Eye (tissue), 1 donor: Measurements from ENCODE around the gene MED9.

Source experiments
- DNase-seq: peaks from one replicate; pipeline ENCODE4 v3.0.0-alpha.2; 2015

The MED9 gene

GRCh38 chr17:17518951-17519350 lies 42.2 kb downstream of the MED9 start:
- no peak for DNase-seq

DNA sequence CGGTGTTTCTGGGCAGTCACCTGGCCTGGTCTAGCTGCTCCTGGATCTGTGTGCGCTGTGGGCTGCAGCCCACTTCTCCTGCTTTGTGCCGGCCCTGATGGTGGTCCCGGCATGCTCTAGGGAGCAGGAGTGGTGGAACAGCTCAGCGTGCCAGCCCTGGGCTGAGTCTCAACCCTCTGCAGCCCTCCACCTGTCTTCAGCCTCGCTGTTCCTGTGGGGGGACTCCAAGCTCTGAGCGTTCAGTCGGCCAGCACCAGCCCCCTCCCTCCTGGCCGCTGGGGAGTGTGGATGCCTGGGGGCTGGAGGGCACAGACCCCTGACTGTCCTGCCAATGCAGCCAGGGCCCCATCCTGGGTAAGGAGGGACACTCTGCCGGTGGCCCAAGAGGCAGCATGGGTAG lies 43.1 kb downstream of the MED9 start:
- DNase-seq = no peak

DNA sequence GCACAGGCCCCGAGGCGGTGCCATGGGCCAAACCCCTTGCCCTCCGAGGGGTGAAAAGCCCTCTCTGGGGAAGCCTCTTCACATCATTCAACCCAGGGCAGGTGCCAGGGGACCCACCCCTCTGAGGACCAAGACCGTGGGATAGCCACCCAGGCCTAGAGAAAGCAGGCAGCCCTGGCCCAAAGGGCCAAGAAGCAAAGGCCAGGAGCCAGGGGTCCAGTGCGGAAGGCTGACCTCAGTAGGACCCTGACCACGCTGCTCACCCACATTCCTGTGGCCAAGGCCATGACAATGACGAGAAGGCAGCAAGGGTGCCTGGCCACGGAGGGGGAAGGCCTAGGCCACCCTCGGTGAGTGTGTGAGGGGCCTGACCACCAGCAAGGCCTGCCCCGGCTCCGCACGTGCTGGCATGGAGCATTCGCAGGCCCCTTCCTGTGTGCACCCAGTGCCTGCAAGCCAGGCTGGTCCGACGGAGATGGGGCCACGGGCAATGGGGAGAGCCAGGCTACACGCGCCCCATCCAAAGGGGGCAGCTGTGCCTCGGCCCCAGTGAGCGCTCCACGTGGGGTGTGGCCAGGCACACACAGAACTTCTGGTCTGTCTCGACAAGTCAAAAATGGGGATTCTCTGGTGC lies 43.9 kb downstream of the MED9 start:
- DNase-seq = no peak

DNA sequence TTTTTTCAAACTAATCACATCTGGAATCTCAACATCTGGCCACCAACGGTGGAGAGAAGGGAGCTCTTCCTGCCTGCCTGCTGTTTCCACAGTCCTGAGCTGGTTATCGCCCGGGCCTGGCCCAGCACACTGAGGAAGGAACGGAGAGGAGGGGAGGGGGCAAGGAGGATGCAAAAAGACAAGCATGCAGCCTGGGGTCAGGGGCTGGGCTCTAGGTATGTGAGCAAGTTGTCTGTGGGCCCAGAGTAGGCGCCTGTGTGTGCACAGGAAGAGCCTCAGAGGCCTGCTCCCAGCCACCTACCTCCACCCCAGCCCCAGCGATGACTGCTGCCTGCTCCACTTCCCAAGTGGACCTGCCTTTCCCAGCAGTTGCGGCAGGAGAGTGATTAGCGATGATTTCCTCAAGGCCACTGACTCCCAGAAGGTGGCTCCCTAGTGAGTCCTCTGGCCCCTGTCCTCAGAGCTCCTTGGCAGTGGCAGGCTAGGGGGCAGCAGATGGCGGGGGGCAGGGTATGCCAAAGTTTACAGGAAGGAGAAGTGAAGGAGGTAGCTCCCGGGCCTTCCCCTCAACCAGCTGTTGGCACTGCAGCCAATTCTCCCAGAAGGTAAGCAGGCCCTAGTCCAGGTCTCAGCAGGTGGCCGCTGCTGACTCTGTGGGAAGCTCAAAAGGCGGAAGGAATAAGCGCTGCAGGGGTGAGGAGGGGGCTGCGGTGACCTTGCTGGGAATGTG lies 46.4 kb downstream of the MED9 start:
- peak; percentile 52 for DNase-seq

- DNase-seq = no peak
Measured at GRCh38 chr17:17523731-17524490, 47.1 kb downstream of the MED9 start.

GRCh38 chr17:17525311-17525710 lies 48.5 kb downstream of the MED9 start:
- no peak for DNase-seq

GRCh38 chr17:17525956-17526355 lies 49.2 kb downstream of the MED9 start:
- no peak for DNase-seq

DNA sequence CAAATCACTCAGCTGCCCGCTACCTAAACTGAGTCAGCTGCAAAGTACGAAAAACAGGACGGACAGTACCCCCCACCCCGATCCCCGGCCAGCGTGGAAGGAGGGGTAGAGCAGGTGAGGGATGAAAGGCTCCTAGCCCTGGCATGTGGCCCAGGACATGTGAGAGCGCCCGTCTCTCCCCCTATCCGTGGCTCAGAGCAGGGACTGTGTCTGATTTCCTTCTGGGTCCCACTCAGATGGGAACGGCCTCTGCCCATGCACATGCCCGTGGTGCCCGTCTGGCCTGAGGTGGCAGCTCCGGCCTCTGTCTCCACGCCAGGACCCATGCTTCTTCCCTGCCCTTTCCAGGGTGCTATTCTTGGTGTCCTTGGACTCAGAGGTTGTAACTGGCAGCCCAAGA lies 49.6 kb downstream of the MED9 start:
- no peak for DNase-seq

- no peak for DNase-seq
Measured at GRCh38 chr17:17527534-17527933, 50.7 kb downstream of the MED9 start.

- no peak for DNase-seq
Measured at GRCh38 chr17:17527956-17528500, 51.2 kb downstream of the MED9 start.

- no peak for DNase-seq
Measured at GRCh38 chr17:17528696-17529652, 52.2 kb downstream of the MED9 start.

DNA sequence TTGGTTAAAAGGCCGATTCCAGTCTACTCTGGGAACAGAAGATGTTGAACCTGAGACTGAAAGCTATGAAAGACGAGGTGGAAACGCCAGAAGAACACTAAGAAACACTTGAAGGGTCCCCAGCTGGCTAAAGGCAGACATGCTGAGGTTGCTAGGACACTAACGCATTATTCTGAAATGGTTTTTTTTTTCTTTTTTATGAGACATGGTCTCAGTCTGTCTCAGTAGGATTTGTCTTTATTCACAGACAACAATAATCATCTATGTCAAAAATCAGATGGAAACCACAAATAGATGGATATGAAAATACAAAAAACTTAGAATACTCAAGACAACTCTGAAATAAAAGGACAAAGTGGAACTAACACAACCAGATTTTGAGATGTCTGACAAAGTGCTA lies 54.4 kb downstream of the MED9 start:
- peak; percentile 60 for DNase-seq

DNA sequence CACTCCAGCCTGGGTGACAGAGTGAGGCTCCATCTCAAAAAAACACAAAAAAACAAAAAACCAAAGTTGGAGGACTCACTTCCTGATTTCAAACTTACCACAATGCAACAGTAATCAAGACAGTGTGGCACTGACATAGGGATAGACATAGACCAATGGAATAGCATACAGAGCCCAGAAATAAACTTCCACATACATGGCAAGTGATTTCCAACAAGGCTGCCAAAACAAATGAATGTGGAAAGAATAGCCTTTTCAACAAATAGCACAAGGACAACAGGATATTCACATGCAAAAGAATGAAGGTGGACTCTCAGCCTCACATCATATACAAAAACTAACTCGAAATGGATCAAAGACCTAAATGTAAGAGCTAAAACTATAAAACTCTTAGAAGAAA lies 56.2 kb downstream of the MED9 start:
- DNase-seq = no peak

DNA sequence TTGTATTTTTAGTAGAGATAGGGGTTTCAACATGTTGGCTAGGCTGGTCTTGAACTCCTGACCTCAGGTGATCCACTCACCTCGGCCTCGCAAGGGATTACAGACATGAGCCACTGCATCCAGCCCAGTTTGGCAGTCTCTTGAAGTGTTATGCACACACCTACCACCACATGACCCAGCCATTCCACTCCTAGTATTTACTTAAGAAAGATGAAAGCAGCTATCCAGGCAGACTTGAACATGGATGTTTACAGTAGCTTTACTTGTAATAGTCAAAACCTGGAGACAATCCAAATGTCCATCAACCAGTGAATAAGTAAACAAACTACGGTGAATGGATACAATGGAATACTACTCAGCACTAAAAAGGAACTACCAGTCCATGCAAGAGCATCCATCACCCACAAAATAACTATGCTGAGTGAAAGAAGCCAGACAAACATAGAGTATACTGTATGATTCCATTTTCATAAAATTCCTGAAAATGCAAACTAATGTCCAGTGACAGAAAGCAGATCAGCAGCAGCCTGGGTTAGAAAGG lies 57.2 kb downstream of the MED9 start:
- no peak for DNase-seq

DNA sequence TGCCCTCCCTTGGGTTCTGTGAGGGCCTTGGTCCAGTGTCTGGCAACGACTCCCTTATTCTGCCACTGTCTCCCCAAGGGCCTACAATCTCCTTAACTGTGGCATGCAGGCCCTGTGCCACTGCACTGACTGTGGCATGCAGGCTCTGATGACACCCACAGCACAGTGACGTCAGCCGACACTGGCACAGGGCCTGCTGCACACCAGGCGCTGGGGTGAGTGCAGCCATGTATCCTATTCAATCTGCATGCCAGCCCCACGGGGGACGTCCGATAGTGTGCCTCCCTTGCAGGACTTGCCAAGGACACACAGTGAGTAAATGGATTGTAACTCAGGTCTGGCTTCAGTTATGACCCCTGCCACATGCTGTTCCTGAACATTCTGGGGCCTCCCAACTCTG lies 59.2 kb downstream of the MED9 start:
- no peak for DNase-seq

GRCh38 chr17:17536702-17537101 lies 59.9 kb downstream of the MED9 start:
- DNase-seq = no peak

GRCh38 chr17:17537311-17538099 lies 60.7 kb downstream of the MED9 start:
- no peak for DNase-seq

GRCh38 chr17:17538417-17539391 lies 61.9 kb downstream of the MED9 start:
- DNase-seq = no peak

GRCh38 chr17:17539591-17539990 lies 62.8 kb downstream of the MED9 start:
- no peak for DNase-seq

DNA sequence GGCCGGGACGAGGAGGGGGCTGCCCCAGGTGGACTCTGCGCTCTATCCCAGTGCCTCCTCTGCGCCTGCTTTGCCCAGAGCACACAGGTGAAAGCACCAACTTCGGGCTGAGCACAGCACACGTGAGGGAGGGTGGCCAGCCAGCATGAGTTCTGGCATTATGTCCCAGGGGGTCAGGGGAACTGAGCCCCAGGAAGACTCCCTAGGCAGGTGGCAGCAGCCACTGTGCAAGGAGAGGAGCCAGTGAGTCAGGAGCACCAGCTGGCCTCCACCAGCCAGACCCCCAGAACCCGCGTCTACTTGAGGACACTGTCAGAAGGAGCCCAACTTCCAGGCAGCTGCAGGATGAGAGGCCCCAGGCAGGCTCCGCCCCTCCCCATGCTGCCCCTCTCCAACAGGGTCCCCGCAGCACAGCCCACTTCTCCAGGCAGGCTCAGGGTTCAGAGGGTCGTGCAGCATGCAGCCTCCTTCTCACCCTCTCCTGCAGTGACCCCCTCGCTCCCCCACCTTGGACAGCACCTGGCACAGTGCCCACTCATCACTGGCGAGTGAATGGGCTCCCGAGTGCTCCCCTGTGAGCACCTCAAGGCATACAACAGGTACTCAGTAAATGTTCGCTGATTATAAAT lies 63.6 kb downstream of the MED9 start:
- peak; percentile 71 for DNase-seq
